ENCODE data around the gene IQUB. TPM values are rescaled to one million over a fixed set of nuclear protein-coding genes. Genes with fewer than 3 reads are reported as not detected.

Gene IQUB
- total RNA-seq, result 0.28 and 0.43 TPM in 2 replicates

GRCh38 chr7:123534383-123535260 is at the start of gene IQUB:
Gene IQUB, minus strand, starts transcription at chr7:123534595. Its CDS starts 22,255 bp downstream, at chr7:123512340.

GRCh38 chr7:123557398-123558288 is 23.2 kb upstream of the IQUB start, which contains the start of gene NDUFA5:
Gene NDUFA5, minus strand, starts transcription at chr7:123557818. Its CDS starts 23 bp downstream, at chr7:123557795.

Other genes starting within 250 kb of the IQUB start
- gene NDUFA5, start 23.2 kb upstream of the IQUB start, total RNA-seq, result 34.0 and 35.4 TPM in 2 replicates
- gene ASB15, start 67.2 kb upstream of the IQUB start, total RNA-seq, result not detected in 2 replicates
- gene LMOD2, start 121.3 kb upstream of the IQUB start, total RNA-seq, result not detected in 2 replicates
- gene WASL, start 214.4 kb upstream of the IQUB start, total RNA-seq, result 7.4 and 8.5 TPM in 2 replicates

All from smooth muscle cell of bladder (primary cell).